ENCODE data around the gene PARP12. TPM values are rescaled to one million over a fixed set of nuclear protein-coding genes. Genes with fewer than 3 reads are reported as not detected.

The PARP12 gene
- total and polyA plus RNA-seq, 9 of the 15 experiments (the other 6 are each of a cell fraction or from before 2014, with no cell fraction given) = 4.6 to 40.4 (median 23.5) TPM

GRCh38 chr7:140025241-140025640 lies 37.5 kb downstream of the PARP12 start:
- 91% methylated on average over 4 of the region's 4 CpGs for WGBS (ENCODE audit: insufficient coverage, low coverage, missing lambda C conversion rate)
- Histone ChIP-seq H3K4me3 (no peak overlapping the region), H3K27me3 (ENCODE audit: control insufficient read depth in 2 of 2, insufficient read depth in 2 of 2, low read length in 2 of 2) (no peaks in the 10 kb centered on the region), H2AFZ (ENCODE audit: low read depth, low read length) (no peak overlapping the region), H3K4me2 (ENCODE audit: insufficient read depth, low read length) (no peak overlapping the region), H3K36me3 (ENCODE audit: control insufficient read depth, insufficient read depth, low read length) (peaks cover 10% of the 10 kb centered on the region; the same call in 1 of the 3 replicates), H3K79me2 (ENCODE audit: control insufficient read depth, insufficient read depth, low read length) (no peaks in the 10 kb centered on the region), H3K4me1 (replicated peaks in 1 of 2; ENCODE audit: control insufficient read depth in 2 of 2, insufficient read depth in 2 of 2, low read length in 2 of 2) (peaks cover 0 to 4% of the 10 kb centered on the region in 2 experiments; a peak in 1 of 5 replicates), H3K27ac (ENCODE audit: extremely low read depth, low read depth, low read length) (no peak overlapping the region), H3K9ac (ENCODE audit: insufficient read depth in 1 of 2, low read depth in 2 of 2, low read length in 2 of 2) (no peak overlapping the region), H3K9me3 (replicated peaks; ENCODE audit: control insufficient read depth, insufficient read depth, low read depth, low read length) (no peaks in the 10 kb centered on the region), H4K20me1 (replicated peaks; ENCODE audit: control insufficient read depth, insufficient read depth, low read length) (no peaks in the 10 kb centered on the region), H3K9me1 (ENCODE audit: control insufficient read depth, insufficient read depth, low read length) (no peaks in the 10 kb centered on the region)
- no TSS peak for BruUV-seq (replicated peaks)
- no peak for ATAC-seq
- in situ Hi-C loops (cut with MboI) (no loop called here), intact Hi-C loops (cut with micrococcal nuclease) (no loop called here)
- ChIA-PET CTCF (ENCODE audit: low intra/inter-chr PET ratio) (no interaction called here), POLR2A (no interaction called here)
- FAIRE-seq = no peak
- TF ChIP-seq BDP1 (IDR thresholded peaks at IDR 0.05; ENCODE audit: insufficient read depth, insufficient read length) (peak; percentile 5), ILK (tag; IDR thresholded peaks at IDR 0.05; ENCODE audit: borderline replicate concordance, low read depth) (no peak), ZNF184 (CRISPR knock-in tag; IDR thresholded peaks at IDR 0.05) (no peak)
- DNase-seq (ENCODE audit: extremely low read depth in 1 of 4, low spot score in 3 of 4) = no peak

GRCh38 chr7:140024585-140024984 lies 38.2 kb downstream of the PARP12 start:
- Histone ChIP-seq H3K4me1 (replicated peaks in 1 of 2; ENCODE audit: control insufficient read depth in 2 of 2, insufficient read depth in 2 of 2, low read length in 2 of 2) (peaks cover 0 to 4% of the 10 kb centered on the region in 2 experiments; a peak in 1 of 5 replicates), H2AFZ (ENCODE audit: low read depth, low read length) (no peak overlapping the region), H3K4me2 (ENCODE audit: insufficient read depth, low read length) (no peak overlapping the region), H3K27me3 (ENCODE audit: control insufficient read depth in 2 of 2, insufficient read depth in 2 of 2, low read length in 2 of 2) (no peaks in the 10 kb centered on the region), H3K36me3 (ENCODE audit: control insufficient read depth, insufficient read depth, low read length) (peaks cover 10% of the 10 kb centered on the region; the same call in 1 of the 3 replicates), H3K9me1 (ENCODE audit: control insufficient read depth, insufficient read depth, low read length) (no peaks in the 10 kb centered on the region), H4K20me1 (replicated peaks; ENCODE audit: control insufficient read depth, insufficient read depth, low read length) (no peaks in the 10 kb centered on the region), H3K4me3 (no peak overlapping the region), H3K79me2 (ENCODE audit: control insufficient read depth, insufficient read depth, low read length) (no peaks in the 10 kb centered on the region), H3K27ac (ENCODE audit: extremely low read depth, low read depth, low read length) (no peak overlapping the region), H3K9ac (ENCODE audit: insufficient read depth in 1 of 2, low read depth in 2 of 2, low read length in 2 of 2) (0 out of 4 replicates have a peak overlapping the region, but pooled peaks of 1 of the 2 experiments have one; percentile 8), H3K9me3 (replicated peaks; ENCODE audit: control insufficient read depth, insufficient read depth, low read depth, low read length) (no peaks in the 10 kb centered on the region)
- no peak for DNase-seq (ENCODE audit: extremely low read depth in 1 of 4, low spot score in 3 of 4)
- no peak for FAIRE-seq
- BruUV-seq (replicated peaks) = no TSS peak
- CTCF ChIA-PET (ENCODE audit: low intra/inter-chr PET ratio) = no interaction called here
- POLR2A ChIA-PET = no interaction called here
- intact Hi-C loops (cut with micrococcal nuclease) = no loop called here
- no peak for TF ChIP-seq ZNF407 (IDR thresholded peaks at IDR 0.05; ENCODE audit: low read depth)
- TF ChIP-seq POLR3G (IDR thresholded peaks at IDR 0.05; ENCODE audit: extremely low read depth, insufficient read length, insufficient replicate concordance) = no peak
- TF ChIP-seq BRCA1 (IDR thresholded peaks at IDR 0.05) = no peak
- 0 out of 2 replicates have a peak, but pooled peaks have one; percentile 57 for TF ChIP-seq BRCA1 (CRISPR knock-in tag; IDR thresholded peaks at IDR 0.05)
- no peak for TF ChIP-seq ZNF311 (CRISPR knock-in tag; IDR thresholded peaks at IDR 0.05)
- no peak for TF ChIP-seq PHF21A (IDR thresholded peaks at IDR 0.05; ENCODE audit: borderline replicate concordance, low read depth)
- in situ Hi-C loops (cut with MboI) = no loop called here
- 76% methylated on average over 18 of the region's 18 CpGs for whole genome bisulfite sequencing (ENCODE audit: insufficient coverage, low coverage, missing lambda C conversion rate)
- no peak for ATAC-seq

Measured in K562 (cell line).